Measurements from ENCODE around the gene KIRREL1.

The KIRREL1 gene

DNA sequence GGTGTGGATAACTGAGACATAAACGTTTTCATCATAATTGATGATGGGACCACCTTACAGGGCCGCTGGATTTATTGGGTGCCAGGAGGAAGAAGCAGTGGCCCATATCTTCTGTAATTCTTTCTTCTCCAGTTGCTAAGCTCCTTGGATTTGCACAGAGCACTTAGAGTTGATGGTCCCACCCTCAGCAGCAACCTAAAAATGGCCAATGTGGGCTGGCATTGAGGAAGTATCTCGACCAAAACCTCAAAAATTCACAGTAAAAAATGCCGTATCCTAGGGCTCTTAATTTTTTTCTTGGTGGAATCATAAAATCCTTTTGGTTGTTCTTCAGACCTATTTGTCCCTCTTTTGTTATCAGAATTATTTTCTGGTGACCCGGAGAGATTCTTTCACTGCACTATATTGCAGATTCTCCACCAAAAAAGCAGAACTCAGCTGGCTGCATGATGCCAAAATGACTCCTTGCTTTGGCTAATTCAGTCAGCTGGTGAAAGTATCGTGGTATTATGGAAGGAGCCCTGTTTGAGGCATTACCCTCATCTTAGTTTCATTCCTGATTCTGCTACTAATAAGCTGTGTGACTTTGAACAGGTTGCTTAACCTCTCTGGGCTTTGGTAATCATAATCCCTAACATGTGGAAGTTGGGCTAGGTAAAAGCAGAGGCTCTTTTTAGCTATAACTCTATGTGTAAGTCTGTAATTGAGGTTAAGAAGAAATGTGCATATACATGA, 27.6 kb downstream of the KIRREL1 start:
- ATAC-seq, result no peak
- TF ChIP-seq ZC3H10 (CRISPR knock-in tag; IDR thresholded peaks at IDR 0.05), result no peak
- TF ChIP-seq ZNF70 (CRISPR knock-in tag; IDR thresholded peaks at IDR 0.05), result no peak
- TF ChIP-seq GLIS3 (CRISPR knock-in tag; IDR thresholded peaks at IDR 0.05), result no peak
- TF ChIP-seq, protein P1, sequence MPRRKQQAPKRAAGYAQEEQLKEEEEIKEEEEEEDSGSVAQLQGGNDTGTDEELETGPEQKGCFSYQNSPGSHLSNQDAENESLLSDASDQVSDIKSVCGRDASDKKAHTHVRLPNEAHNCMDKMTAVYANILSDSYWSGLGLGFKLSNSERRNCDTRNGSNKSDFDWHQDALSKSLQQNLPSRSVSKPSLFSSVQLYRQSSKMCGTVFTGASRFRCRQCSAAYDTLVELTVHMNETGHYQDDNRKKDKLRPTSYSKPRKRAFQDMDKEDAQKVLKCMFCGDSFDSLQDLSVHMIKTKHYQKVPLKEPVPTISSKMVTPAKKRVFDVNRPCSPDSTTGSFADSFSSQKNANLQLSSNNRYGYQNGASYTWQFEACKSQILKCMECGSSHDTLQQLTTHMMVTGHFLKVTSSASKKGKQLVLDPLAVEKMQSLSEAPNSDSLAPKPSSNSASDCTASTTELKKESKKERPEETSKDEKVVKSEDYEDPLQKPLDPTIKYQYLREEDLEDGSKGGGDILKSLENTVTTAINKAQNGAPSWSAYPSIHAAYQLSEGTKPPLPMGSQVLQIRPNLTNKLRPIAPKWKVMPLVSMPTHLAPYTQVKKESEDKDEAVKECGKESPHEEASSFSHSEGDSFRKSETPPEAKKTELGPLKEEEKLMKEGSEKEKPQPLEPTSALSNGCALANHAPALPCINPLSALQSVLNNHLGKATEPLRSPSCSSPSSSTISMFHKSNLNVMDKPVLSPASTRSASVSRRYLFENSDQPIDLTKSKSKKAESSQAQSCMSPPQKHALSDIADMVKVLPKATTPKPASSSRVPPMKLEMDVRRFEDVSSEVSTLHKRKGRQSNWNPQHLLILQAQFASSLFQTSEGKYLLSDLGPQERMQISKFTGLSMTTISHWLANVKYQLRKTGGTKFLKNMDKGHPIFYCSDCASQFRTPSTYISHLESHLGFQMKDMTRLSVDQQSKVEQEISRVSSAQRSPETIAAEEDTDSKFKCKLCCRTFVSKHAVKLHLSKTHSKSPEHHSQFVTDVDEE (CRISPR knock-in tag; IDR thresholded peaks at IDR 0.05), result no peak
- TF ChIP-seq BACH2 (CRISPR knock-in tag; IDR thresholded peaks at IDR 0.05; ENCODE audit: borderline replicate concordance), result no peak
- TF ChIP-seq, protein P2, sequence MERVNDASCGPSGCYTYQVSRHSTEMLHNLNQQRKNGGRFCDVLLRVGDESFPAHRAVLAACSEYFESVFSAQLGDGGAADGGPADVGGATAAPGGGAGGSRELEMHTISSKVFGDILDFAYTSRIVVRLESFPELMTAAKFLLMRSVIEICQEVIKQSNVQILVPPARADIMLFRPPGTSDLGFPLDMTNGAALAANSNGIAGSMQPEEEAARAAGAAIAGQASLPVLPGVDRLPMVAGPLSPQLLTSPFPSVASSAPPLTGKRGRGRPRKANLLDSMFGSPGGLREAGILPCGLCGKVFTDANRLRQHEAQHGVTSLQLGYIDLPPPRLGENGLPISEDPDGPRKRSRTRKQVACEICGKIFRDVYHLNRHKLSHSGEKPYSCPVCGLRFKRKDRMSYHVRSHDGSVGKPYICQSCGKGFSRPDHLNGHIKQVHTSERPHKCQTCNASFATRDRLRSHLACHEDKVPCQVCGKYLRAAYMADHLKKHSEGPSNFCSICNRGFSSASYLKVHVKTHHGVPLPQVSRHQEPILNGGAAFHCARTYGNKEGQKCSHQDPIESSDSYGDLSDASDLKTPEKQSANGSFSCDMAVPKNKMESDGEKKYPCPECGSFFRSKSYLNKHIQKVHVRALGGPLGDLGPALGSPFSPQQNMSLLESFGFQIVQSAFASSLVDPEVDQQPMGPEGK (CRISPR knock-in tag; IDR thresholded peaks at IDR 0.05; ENCODE audit: borderline replicate concordance), result no peak
- TF ChIP-seq ZNF8 (CRISPR knock-in tag; IDR thresholded peaks at IDR 0.05), result no peak
- no peak for TF ChIP-seq ZFP30 (CRISPR knock-in tag; IDR thresholded peaks at IDR 0.05)
- TF ChIP-seq PPARA (CRISPR knock-in tag; IDR thresholded peaks at IDR 0.05; ENCODE audit: borderline replicate concordance), result no peak
- no peak for TF ChIP-seq ARNTL (CRISPR knock-in tag; IDR thresholded peaks at IDR 0.05; ENCODE audit: borderline replicate concordance, low read depth)
- no peak for TF ChIP-seq CSRNP3 (CRISPR knock-in tag; IDR thresholded peaks at IDR 0.05)
- TF ChIP-seq ZNF565 (CRISPR knock-in tag; conservative IDR thresholded peaks at IDR 0.05; ENCODE audit: low read depth), result no peak
- no peak for TF ChIP-seq OSR1 (CRISPR knock-in tag; IDR thresholded peaks at IDR 0.05)
- TF ChIP-seq ISL1 (CRISPR knock-in tag; IDR thresholded peaks at IDR 0.05), result no peak

- TF ChIP-seq SNAI2 (CRISPR knock-in tag; IDR thresholded peaks at IDR 0.05) (no peak), ZNF565 (CRISPR knock-in tag; conservative IDR thresholded peaks at IDR 0.05; ENCODE audit: low read depth) (no peak), ZC3H10 (CRISPR knock-in tag; IDR thresholded peaks at IDR 0.05) (no peak), TCF4 (CRISPR knock-in tag; IDR thresholded peaks at IDR 0.05; ENCODE audit: borderline replicate concordance) (no peak), ZFP3 (CRISPR knock-in tag; IDR thresholded peaks at IDR 0.05) (no peak), CREB5 (CRISPR knock-in tag; IDR thresholded peaks at IDR 0.05; ENCODE audit: low read depth) (no peak), ESRRG (CRISPR knock-in tag; IDR thresholded peaks at IDR 0.05) (no peak), POU6F1 (CRISPR knock-in tag; IDR thresholded peaks at IDR 0.05; ENCODE audit: borderline replicate concordance, low read depth) (no peak), RARB (CRISPR knock-in tag; IDR thresholded peaks at IDR 0.05) (no peak), ZFP30 (CRISPR knock-in tag; IDR thresholded peaks at IDR 0.05) (no peak)
- TF ChIP-seq, protein P1 (CRISPR knock-in tag; IDR thresholded peaks at IDR 0.05), result no peak
- no peak for ATAC-seq
These were observed 28.3 kb downstream of the KIRREL1 start for GRCh38 chr1:158021721-158022120.
